H1 (cell line): Measurements from ENCODE around the gene GZF1. TPM values are rescaled to one million over a fixed set of nuclear protein-coding genes. Genes with fewer than 3 reads are reported as not detected.

Source experiments
- CTCF ChIA-PET: fragments of 300-600 bp; sonication (Branson Sonifier 250); formaldehyde crosslinking; loops from one replicate; lab custom pipeline; 2021; ENCODE audit not compliant: partially characterized antibody; lab: Charles Lee
- POLR2A ChIA-PET: fragments of 300-600 bp; sonication (Branson Sonifier 250); formaldehyde crosslinking; loops from one replicate; lab custom pipeline; 2021; ENCODE audit warnings: inconsistent platforms; ENCODE audit not compliant: partially characterized antibody; lab: Charles Lee
- DNase-seq, 2 experiments: peaks; one replicate each; pipeline versions ENCODE4 v3.0.0 to v3.0.0-alpha.2; 2010 to 2022; ENCODE audit warnings: low spot score in 2 of 2, low read depth in 1 of 2, mixed read lengths in 1 of 2
- FAIRE-seq: peaks from 2 replicates; lab custom pipeline; 2011; peaks lifted over from hg19 to GRCh38; lab: Jason Lieb, UNC
- H2AFZ ChIP-seq: 2 replicates; pipeline ENCODE4 v1.8.1; 2012; ENCODE audit warnings: low read length, inconsistent platforms
- H2AK5ac ChIP-seq: 2 replicates; pipeline ENCODE4 v1.6.1; 2013; ENCODE audit warnings: low read depth, low read length
- H2BK120ac ChIP-seq: replicated peaks from 2 replicates; pipeline ENCODE3; 2013; ENCODE audit warnings: low read depth, low read length, inconsistent platforms
- H2BK12ac ChIP-seq: 2 replicates; pipeline ENCODE4 v1.6.1; 2013; ENCODE audit warnings: low read depth, low read length
- H2BK15ac ChIP-seq: 2 replicates; pipeline ENCODE4 v1.6.1; 2013; ENCODE audit warnings: low read length
- H2BK20ac ChIP-seq: 2 replicates; pipeline ENCODE4 v1.6.1; 2013; ENCODE audit warnings: low read length
- H2BK5ac ChIP-seq: 2 replicates; pipeline ENCODE4 v1.6.1; 2013; ENCODE audit warnings: low read depth, low read length
- H3K14ac ChIP-seq: 2 replicates; pipeline ENCODE4 v1.6.1; 2013; ENCODE audit warnings: inconsistent platforms; ENCODE audit not compliant: insufficient read length
- H3K18ac ChIP-seq: 2 replicates; pipeline ENCODE4 v1.6.1; 2013; ENCODE audit warnings: low read length; ENCODE audit errors: extremely low read depth
- H3K23ac ChIP-seq: 2 replicates; pipeline ENCODE4 v1.6.1; 2013; ENCODE audit warnings: inconsistent platforms; ENCODE audit not compliant: insufficient read length
- H3K23me2 ChIP-seq: 2 replicates; pipeline ENCODE4 v1.6.1; 2013; ENCODE audit warnings: low read depth, low read length
- H3K27ac ChIP-seq: 2 replicates; pipeline ENCODE4 v1.6.1; 2011; ENCODE audit warnings: low read depth, low read length, inconsistent platforms
- H3K27me3 ChIP-seq, 4 experiments: replicated peaks in 1 of 4; 1 replicate in 1 of 4; 2 replicates in 3 of 4; pipeline versions ENCODE4 v1.6.1 to v1.8.1; 2011 to 2013; ENCODE audit warnings: low read length in 3 of 4, mild to moderate bottlenecking in 3 of 4, inconsistent platforms in 2 of 4, mixed read lengths in 2 of 4, moderate library complexity in 1 of 4; ENCODE audit not compliant: control insufficient read depth in 3 of 4, insufficient read depth in 3 of 4; ENCODE audit errors: extremely low read depth in 1 of 4
- H3K36me3 ChIP-seq, 4 experiments: 2 replicates each; pipeline versions ENCODE4 v1.6.1 to v1.8.1; 2011 to 2013; ENCODE audit warnings: mild to moderate bottlenecking in 4 of 4, low read length in 3 of 4, moderate library complexity in 2 of 4, control low read depth in 1 of 4, inconsistent platforms in 1 of 4; ENCODE audit not compliant: insufficient read depth in 4 of 4, control insufficient read depth in 2 of 4
- H3K4ac ChIP-seq: replicated peaks from 2 replicates; pipeline ENCODE3; 2013; ENCODE audit warnings: low read length, low read depth, mixed read lengths, inconsistent platforms; ENCODE audit not compliant: insufficient read length
- H3K4me1 ChIP-seq, 4 experiments: replicated peaks in 1 of 4; 1 replicate in 1 of 4; 2 replicates in 3 of 4; pipeline versions ENCODE4 v1.6.1 to v1.8.1; 2011 to 2013; ENCODE audit warnings: low read length in 3 of 4, inconsistent platforms in 2 of 4, mixed read lengths in 1 of 4; ENCODE audit not compliant: insufficient read depth in 4 of 4, control insufficient read depth in 3 of 4
- H3K4me2 ChIP-seq, 2 experiments: 2 replicates each; pipeline versions ENCODE4 v1.6.1 to v1.8.1; 2011 to 2013; ENCODE audit warnings: low read depth in 2 of 2, low read length in 2 of 2, control low read depth in 1 of 2, inconsistent platforms in 1 of 2, mild to moderate bottlenecking in 1 of 2; ENCODE audit not compliant: insufficient read depth in 1 of 2
- H3K4me3 ChIP-seq, 4 experiments: fragments of 200-600, 300-600 bp in 1 of 4; sonication (generic), shearing (Covaris generic), sonication (Bioruptor Twin) in 1 of 4; 2 replicates each; pipeline versions ENCODE4 v1.5.1 to v1.8.1; 2011 to 2016; ENCODE audit warnings: low read length in 4 of 4, low read depth in 3 of 4, control low read depth in 2 of 4, inconsistent platforms in 2 of 4, mild to moderate bottlenecking in 2 of 4, mixed read lengths in 1 of 4, moderate library complexity in 1 of 4; ENCODE audit not compliant: insufficient read depth in 2 of 4; ENCODE audit errors: extremely low read depth in 1 of 4
- H3K56ac ChIP-seq: replicated peaks from 2 replicates; pipeline ENCODE3; 2013; ENCODE audit warnings: low read depth, mild to moderate bottlenecking, mixed read lengths, low read length, inconsistent platforms; ENCODE audit not compliant: insufficient read length
- H3K79me1 ChIP-seq: 2 replicates; pipeline ENCODE4 v1.6.1; 2013; ENCODE audit warnings: low read depth, low read length, control low read depth
- H3K79me2 ChIP-seq, 2 experiments: 2 replicates each; pipeline versions ENCODE4 v1.6.1 to v1.8.1; 2012 to 2013; ENCODE audit warnings: low read length in 2 of 2, mild to moderate bottlenecking in 2 of 2, inconsistent platforms in 1 of 2; ENCODE audit not compliant: insufficient read depth in 2 of 2, control insufficient read depth in 1 of 2
- H3K9ac ChIP-seq, 4 experiments: replicated peaks in 1 of 4; 1 replicate in 1 of 4; 2 replicates in 3 of 4; pipeline versions ENCODE4 v1.6.1 to v1.8.1; 2011 to 2013; ENCODE audit warnings: low read depth in 3 of 4, low read length in 3 of 4, control low read depth in 2 of 4, mild to moderate bottlenecking in 2 of 4, moderate library complexity in 2 of 4, inconsistent platforms in 1 of 4; ENCODE audit errors: extremely low read depth in 1 of 4
- H3K9me3 ChIP-seq, 2 experiments: 2 replicates each; pipeline versions ENCODE4 v1.6.1 to v1.8.1; 2012 to 2013; ENCODE audit warnings: mild to moderate bottlenecking in 2 of 2, moderate library complexity in 2 of 2, control low read depth in 1 of 2, inconsistent platforms in 1 of 2, low read depth in 1 of 2, low read length in 1 of 2, mixed read lengths in 1 of 2; ENCODE audit not compliant: insufficient read depth in 2 of 2
- H4K20me1 ChIP-seq, 2 experiments: replicated peaks in 1 of 2; 2 replicates each; pipeline versions ENCODE3 to v1.8.1; 2011 to 2013; ENCODE audit warnings: inconsistent platforms in 2 of 2, low read length in 2 of 2, mild to moderate bottlenecking in 1 of 2; ENCODE audit not compliant: insufficient read depth in 2 of 2, control insufficient read depth in 1 of 2
- H4K5ac ChIP-seq: 2 replicates; pipeline ENCODE4 v1.6.1; 2013; ENCODE audit warnings: low read length, low read depth, mixed read lengths, inconsistent platforms; ENCODE audit not compliant: insufficient read length
- H4K8ac ChIP-seq: 2 replicates; pipeline ENCODE4 v1.8.0; 2013; ENCODE audit warnings: mild to moderate bottlenecking, moderate library complexity, low read length, inconsistent platforms; ENCODE audit not compliant: insufficient read depth; ENCODE audit errors: extremely low read depth
- H4K91ac ChIP-seq: replicated peaks from 2 replicates; pipeline ENCODE3; 2013; ENCODE audit warnings: low read length, mixed read lengths, inconsistent platforms; ENCODE audit not compliant: insufficient read length
- ATF3 ChIP-seq: IDR thresholded peaks from 2 replicates; pipeline ENCODE4 v1.6.1; 2011; ENCODE audit warnings: low read depth, mild to moderate bottlenecking, low read length; ENCODE audit not compliant: insufficient read depth
- BRCA1 ChIP-seq: IDR thresholded peaks from 2 replicates; pipeline ENCODE4 v1.6.1; 2012; ENCODE audit warnings: low read depth, low read length, improper control_type of control experiment
- CTBP2 ChIP-seq: IDR thresholded peaks from 2 replicates; pipeline ENCODE4 v1.7.0; 2011; ENCODE audit warnings: borderline replicate concordance, mild to moderate bottlenecking, moderate library complexity, mixed read lengths, low read length; ENCODE audit not compliant: insufficient read depth, insufficient read length
- MAFK ChIP-seq: IDR thresholded peaks from 2 replicates; pipeline ENCODE4 v1.6.1; 2012; ENCODE audit warnings: low read depth, mild to moderate bottlenecking, improper control_type of control experiment, low read length
- RBBP5 ChIP-seq: IDR thresholded peaks from 2 replicates; pipeline ENCODE4 v1.7.1; 2012; ENCODE audit warnings: low read depth, mild to moderate bottlenecking, inconsistent platforms, low read length, moderate library complexity, borderline replicate concordance
- SUZ12 ChIP-seq: fragments of 200-600 bp; sonication (generic); IDR thresholded peaks from 2 replicates; pipeline ENCODE4 v1.6.1; 2012; ENCODE audit warnings: mild to moderate bottlenecking, inconsistent platforms, low read length, moderate library complexity, mixed read lengths
- TCF12 ChIP-seq: IDR thresholded peaks from 2 replicates; pipeline ENCODE4 v1.6.1; 2011; ENCODE audit warnings: low read depth, mild to moderate bottlenecking, low read length
- ZNF274 ChIP-seq: IDR thresholded peaks from 2 replicates; pipeline ENCODE4 v1.7.0; 2012; ENCODE audit warnings: low read length, borderline replicate concordance; ENCODE audit errors: extremely low read depth
- WGBS, 2 experiments: shearing (Covaris generic) in 1 of 2; methylation state at CpG; one replicate each; pipeline versions ENCODE4 v1.1.6 to v1.1.7; 2013 to 2015; ENCODE audit warnings: low lambda C conversion rate in 2 of 2, mixed read lengths in 2 of 2, inconsistent platforms in 1 of 2, low coverage in 1 of 2, missing lambda C conversion rate in 1 of 2; ENCODE audit not compliant: insufficient replicate concordance in 2 of 2, insufficient coverage in 1 of 2, insufficient read length in 1 of 2; ENCODE audit errors: extremely low coverage in 1 of 2, missing lambda C conversion rate in 1 of 2; 5-methylcytosine and 5-hydroxymethylcytosine counted together
- polyA plus RNA-seq, 7 experiments: library from polyadenylated mRNA; depleted of rRNA in 3 of 7; stranded (reverse) in 5 of 7; unstranded in 2 of 7; fragments of >200 nt in 5 of 7; fragments of 200-250 nt in 2 of 7; gene quantifications; 1 replicate in 5 of 7; 2 replicates in 1 of 7; 4 replicates in 1 of 7; pipeline versions ENCODE4 v1.2.1 to v1.2.3, GENCODE V29; 2011 to 2013; ENCODE audit warnings: missing spikeins in 2 of 7, mixed read lengths in 2 of 7
- total RNA-seq: library from RNA; stranded (reverse); fragmentation: NEBNext Ultra II Directional; extraction: Animal tissue kit (Norgen Biotek cat#: 25700); gene quantifications from 2 replicates; pipeline ENCODE4 v1.2.1, GENCODE V29; 2021
- TF ChIP-seq, protein P1 (sequence below): IDR thresholded peaks from 2 replicates; pipeline ENCODE4 v1.6.1; 2012; ENCODE audit warnings: low read length, inconsistent platforms

The GZF1 gene
- total and polyA plus RNA-seq, 2 of the 8 experiments (the other 6 are each of a cell fraction or from before 2014, with no cell fraction given): 8.2 to 11.9 TPM

GRCh38 chr20:23332467-23332866 lies 29.5 kb upstream of the GZF1 start:
- no peaks in the 10 kb centered on the region for H3K23me2 ChIP-seq
- FAIRE-seq: no peak
- H4K91ac ChIP-seq: no peak overlapping the region
- no peaks in the 10 kb centered on the region for H3K79me2 ChIP-seq
- no peaks in the 10 kb centered on the region for H3K79me1 ChIP-seq
- H3K4me3 ChIP-seq: no peak overlapping the region
- H4K8ac ChIP-seq: no peak overlapping the region
- H3K56ac ChIP-seq: no peak overlapping the region
- 58% methylated on average over 2 of the region's 2 CpGs; no CpG with 5 or more reads in 1 of the 2 experiments for WGBS, 2 experiments
- H2BK12ac ChIP-seq: no peak overlapping the region
- H2AK5ac ChIP-seq: no peak overlapping the region
- H4K5ac ChIP-seq: no peak overlapping the region
- no peak overlapping the region for H3K27ac ChIP-seq
- no peak overlapping the region for H3K18ac ChIP-seq
- H2BK20ac ChIP-seq: no peak overlapping the region
- TF ChIP-seq ZNF274: no peak
- TF ChIP-seq TCF12: no peak
- TF ChIP-seq RBBP5: no peak
- TF ChIP-seq CTBP2: no peak
- TF ChIP-seq MAFK: no peak
- TF ChIP-seq, protein P1, sequence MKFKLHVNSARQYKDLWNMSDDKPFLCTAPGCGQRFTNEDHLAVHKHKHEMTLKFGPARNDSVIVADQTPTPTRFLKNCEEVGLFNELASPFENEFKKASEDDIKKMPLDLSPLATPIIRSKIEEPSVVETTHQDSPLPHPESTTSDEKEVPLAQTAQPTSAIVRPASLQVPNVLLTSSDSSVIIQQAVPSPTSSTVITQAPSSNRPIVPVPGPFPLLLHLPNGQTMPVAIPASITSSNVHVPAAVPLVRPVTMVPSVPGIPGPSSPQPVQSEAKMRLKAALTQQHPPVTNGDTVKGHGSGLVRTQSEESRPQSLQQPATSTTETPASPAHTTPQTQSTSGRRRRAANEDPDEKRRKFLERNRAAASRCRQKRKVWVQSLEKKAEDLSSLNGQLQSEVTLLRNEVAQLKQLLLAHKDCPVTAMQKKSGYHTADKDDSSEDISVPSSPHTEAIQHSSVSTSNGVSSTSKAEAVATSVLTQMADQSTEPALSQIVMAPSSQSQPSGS: no peak
- no peak for TF ChIP-seq BRCA1
- TF ChIP-seq ATF3: no peak
- no peak for TF ChIP-seq SUZ12
- TF ChIP-seq, all 59 proteins: peak for 0
- CTCF ChIA-PET: interaction anchor here (0.7 to 1.6 kb wide), 6 partner anchors 8 to 282 kb away, joined by 3 to 6 read pairs (median 4); no protein-coding TSS in a partner anchor
- Histone ChIP-seq H3K4me2 (no peak overlapping the region), H2BK15ac (no peak overlapping the region), H2AFZ (no peak overlapping the region), H3K23ac (no peak overlapping the region), H3K9me3 (peaks cover 0 to 4% of the 10 kb centered on the region in 2 experiments; a peak in 3 of 4 replicates), H3K4me1 (peaks cover 0 to 2% (median 0%) of the 10 kb centered on the region in 4 experiments; a peak in 2 of 7 replicates), H2BK120ac (no peak overlapping the region), H3K36me3 (no peaks in the 10 kb centered on the region), H4K20me1 (no peaks in the 10 kb centered on the region), H3K9ac (no peak overlapping the region), H3K14ac (no peak overlapping the region), H2BK5ac (no peak overlapping the region), H3K27me3 (no peaks in the 10 kb centered on the region), H3K4ac (no peak overlapping the region)
- POLR2A ChIA-PET: no interaction called here
- DNase-seq: no peak
